Subcutaneous adipose tissue (tissue), 4 donors: ENCODE results near the gene RNF150. TPM values are rescaled to one million over a fixed set of nuclear protein-coding genes. Genes with fewer than 3 reads are reported as not detected.

Source experiments
- CTCF ChIP-seq: fragments of 450-650 bp; IDR thresholded peaks from one replicate; pipeline ENCODE4 v1.5.1; 2016; ENCODE audit warnings: low read depth, mild to moderate bottlenecking, control low read depth, antibody characterized with exemption, moderate library complexity
- total RNA-seq, 4 donors: library from RNA; depleted of rRNA; stranded (reverse); fragments of >200 nt; gene quantifications; one replicate each; pipeline ENCODE4 v1.1.0, GENCODE V29; 2016

The RNF150 gene
- total RNA-seq, 4 donors from 2014 or later, result 8.6 to 44.8 (median 22.6) TPM

- no peak for TF ChIP-seq CTCF
Observed at GRCh38 chr4:141098163-141098562, 35.1 kb downstream of the RNF150 start.

DNA sequence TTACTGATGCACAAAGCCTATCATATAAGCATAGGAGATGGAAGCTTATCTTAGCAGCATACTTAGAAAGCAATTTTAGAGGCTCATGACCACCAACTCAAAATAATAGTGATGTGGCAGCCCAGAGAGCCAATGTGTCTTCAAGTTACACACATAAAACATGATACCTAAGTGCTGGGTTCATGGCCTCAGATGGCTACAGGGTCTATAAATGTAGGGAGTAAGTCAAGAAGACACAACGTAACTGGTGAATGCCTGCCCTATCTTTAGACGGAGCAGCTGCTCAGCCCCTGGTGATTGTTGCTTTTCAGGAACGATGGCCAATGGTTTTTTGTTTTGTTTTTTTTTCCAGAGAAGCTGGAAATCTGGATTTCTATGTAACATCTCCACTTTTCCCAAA, 42.8 kb downstream of the RNF150 start:
- no peak for TF ChIP-seq CTCF

GRCh38 chr4:141081921-141082395, 51.3 kb downstream of the RNF150 start:
- TF ChIP-seq CTCF, result no peak

- TF ChIP-seq CTCF, result no peak
Observed at GRCh38 chr4:141080668-141081067, 52.6 kb downstream of the RNF150 start.

- no peak for TF ChIP-seq CTCF
Observed at GRCh38 chr4:141079393-141079930, 53.8 kb downstream of the RNF150 start.

DNA sequence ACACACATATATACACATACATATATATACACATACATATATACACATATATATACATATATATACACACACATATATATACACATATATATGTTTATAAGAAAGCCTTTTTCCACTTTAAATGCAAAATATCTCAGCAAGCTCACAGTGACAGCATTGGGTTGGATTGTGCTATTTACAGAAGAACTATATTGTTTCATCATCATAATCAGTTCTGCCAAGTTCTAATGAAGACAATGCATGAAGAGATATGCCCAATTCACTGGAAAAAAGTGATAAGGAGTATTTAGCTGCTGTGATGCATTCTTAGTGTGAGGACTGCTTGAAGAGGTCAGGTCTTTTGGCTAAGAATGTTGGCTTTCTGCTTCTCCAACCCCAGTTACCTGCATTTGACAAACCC, 54.4 kb downstream of the RNF150 start:
- TF ChIP-seq CTCF, result no peak

DNA sequence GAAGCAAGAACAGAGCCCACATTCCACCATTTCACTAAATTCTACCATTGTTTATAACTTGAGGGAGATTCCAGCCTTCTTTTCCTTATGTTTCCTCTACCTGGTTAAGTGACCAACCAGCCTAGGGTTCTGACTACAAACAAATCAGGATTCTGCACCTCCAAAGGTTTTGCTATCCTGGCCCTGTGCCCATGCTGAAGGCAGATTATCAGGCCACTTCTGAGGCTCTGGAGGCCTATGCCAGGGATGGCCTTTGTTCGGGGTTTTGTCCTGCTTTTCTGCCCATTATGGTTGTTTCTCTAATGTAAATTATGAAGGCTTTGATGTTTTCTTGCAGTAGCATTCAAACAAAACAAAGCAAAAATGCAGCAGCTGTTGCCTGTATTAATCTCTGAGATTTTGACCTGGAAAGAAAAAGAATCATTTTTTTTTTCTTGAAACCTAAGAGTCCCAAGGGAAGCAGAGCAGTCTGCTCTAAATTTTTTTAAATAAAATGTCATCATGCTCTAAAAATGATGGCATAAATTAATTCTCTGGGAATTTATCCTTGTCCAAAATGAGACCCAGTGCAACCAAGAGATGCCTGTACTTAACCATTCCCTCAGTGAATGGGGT, 55.6 kb downstream of the RNF150 start:
- no peak for TF ChIP-seq CTCF
